CD4-positive, alpha-beta T cell treated with Interleukin-4 for 1 hour (primary cell): ENCODE measurements around the gene USP37.
A peak's percentile ranks its signal among the peaks of the same experiment; 100 is the strongest.
"Not testable (repeated sequence)": the region's sequence is repeated elsewhere in the genome, so short reads cannot be mapped to it uniquely, and the experiment has no call there.

Source experiments
- DNase-seq, 2 donors: peaks; one replicate each; pipeline ENCODE4 v3.0.0-alpha.2; 2020 to 2022

USP37 gene

GRCh38 chr2:218568190-218569037 lies at the start of gene USP37, which contains the start of gene CNOT9:
Gene USP37, minus strand, starts transcription at chr2:218568351. Its CDS starts 9,698 bp downstream, at chr2:218558653.
Gene CNOT9, plus strand, starts transcription at chr2:218568839. Its CDS starts 116 bp downstream, at chr2:218568955.
- peak; percentile 99 to 100 for DNase-seq

GRCh38 chr2:218615868-218616315 lies 47.7 kb upstream of the USP37 start:
- no peak for DNase-seq

GRCh38 chr2:218607436-218608115 lies 39.4 kb upstream of the USP37 start, which contains the start of gene PLCD4:
Gene PLCD4, plus strand, starts transcription at chr2:218607899. Its CDS starts 7,841 bp downstream, at chr2:218615740.
- no peak for DNase-seq

- no peak for DNase-seq
Observed at GRCh38 chr2:218605432-218605831, 37.3 kb upstream of the USP37 start.

GRCh38 chr2:218585541-218585940 lies 17.4 kb upstream of the USP37 start:
- DNase-seq: no peak

- DNase-seq: no peak
Observed at GRCh38 chr2:218583983-218584850, 16.1 kb upstream of the USP37 start.

- no peak for DNase-seq
Observed at GRCh38 chr2:218582076-218582475, 13.9 kb upstream of the USP37 start.

GRCh38 chr2:218578272-218578877 lies 10.2 kb upstream of the USP37 start:
- no peak for DNase-seq

DNA sequence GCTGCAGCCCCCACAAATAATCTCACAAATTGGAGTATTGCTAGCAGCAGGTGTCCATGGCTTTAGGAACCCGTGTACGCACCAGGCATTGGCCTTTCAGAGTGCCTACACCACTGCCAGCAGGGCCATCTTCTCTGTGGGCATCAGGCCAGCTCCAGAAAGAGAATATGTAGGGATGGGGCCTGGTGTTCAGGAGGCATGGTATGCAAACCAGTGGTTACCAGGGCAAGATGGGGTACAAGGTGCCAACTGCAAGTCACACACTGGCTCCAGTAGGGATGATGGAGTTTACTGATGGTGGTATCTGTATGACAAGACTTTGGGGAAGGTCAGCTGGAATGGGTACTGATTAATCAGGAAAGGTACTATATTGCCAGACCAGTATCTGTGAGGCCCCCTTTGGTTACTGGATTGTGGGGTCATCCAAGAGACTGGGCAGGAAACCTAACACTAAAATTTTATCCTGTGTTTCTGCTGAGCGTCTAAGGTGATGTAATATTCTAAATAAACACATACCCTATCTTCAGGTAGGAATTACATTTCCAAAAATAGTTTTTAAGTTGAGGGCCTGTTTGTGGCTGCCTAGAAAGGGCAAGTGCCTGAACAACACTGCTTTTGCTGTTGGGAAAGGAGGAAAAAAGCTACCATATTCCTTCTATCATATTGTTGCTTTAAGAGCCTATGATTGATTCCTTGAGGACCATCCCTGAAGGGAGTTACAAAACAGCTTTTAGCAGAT lies 9.5 kb upstream of the USP37 start:
- no peak for DNase-seq

GRCh38 chr2:218576854-218577253 lies 8.7 kb upstream of the USP37 start:
- no peak for DNase-seq

- no peak for DNase-seq
Observed at GRCh38 chr2:218570850-218571249, 2.7 kb upstream of the USP37 start.

- DNase-seq: peak; percentile 40 to 65
Observed at GRCh38 chr2:218569661-218570500, 1.7 kb upstream of the USP37 start.

GRCh38 chr2:218569038-218569431 lies 884 bp upstream of the USP37 start:
- DNase-seq: peak; percentile 76 to 80

DNA sequence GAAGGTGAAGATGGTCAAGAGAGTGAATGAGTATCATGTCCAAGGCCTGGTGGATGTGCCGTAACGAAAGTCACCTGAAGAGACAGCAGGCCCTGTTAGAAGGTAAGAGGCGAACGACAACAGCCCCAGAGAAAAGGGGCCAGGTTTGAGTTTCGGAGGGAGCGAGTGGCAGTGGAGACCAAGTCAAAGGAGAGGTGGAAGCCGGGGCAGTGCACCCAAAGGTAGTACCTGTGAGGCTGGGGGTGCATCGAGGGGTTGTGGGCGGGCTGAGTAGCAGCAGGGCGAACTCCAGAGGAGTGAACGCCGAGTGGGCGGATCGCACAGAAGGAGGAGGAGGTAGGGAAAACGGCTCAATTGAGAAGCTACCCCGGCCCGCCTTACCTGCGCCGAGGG lies 358 bp downstream of the USP37 start:
- no peak for DNase-seq

DNA sequence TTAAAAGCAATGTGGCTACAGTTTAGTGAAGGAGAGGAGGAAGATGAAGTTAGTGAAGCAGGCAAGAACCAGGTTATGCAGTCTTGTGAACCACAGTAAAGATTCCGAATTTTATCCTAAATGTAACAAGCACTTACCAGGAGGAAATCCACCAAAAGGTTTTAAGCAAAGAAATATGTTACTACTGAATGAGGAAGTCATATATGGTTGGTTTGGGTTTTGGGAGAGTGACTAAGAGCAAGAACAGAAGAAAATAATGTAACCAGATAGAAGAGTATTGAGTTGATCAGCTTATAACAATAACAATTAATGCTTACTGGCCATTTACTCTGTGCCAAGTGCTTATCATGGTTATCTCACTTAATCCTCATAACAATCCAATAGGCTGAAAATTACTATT lies 1.9 kb downstream of the USP37 start:
- no peak for DNase-seq

DNA sequence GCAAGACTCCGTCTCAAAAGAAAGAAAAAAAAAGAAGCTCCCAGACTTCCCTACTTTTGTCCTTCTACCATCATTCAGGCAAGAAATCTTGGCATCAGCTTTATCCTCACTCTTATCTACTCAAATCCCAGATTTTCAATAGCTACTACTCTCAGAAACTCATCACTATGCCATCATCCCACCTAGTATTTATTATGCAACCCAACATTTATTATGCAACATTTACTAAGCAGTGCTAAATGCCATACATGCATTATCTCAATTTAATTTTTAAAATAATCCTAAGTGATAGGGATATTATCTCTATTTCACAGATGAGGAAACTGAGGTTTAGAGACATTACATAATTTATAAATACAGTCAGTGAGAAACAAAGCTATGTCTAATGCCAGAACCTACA lies 4.1 kb downstream of the USP37 start:
- no peak for DNase-seq

- DNase-seq: no peak
Observed at GRCh38 chr2:218558986-218559385, 9.2 kb downstream of the USP37 start.

- DNase-seq: no peak
Observed at GRCh38 chr2:218557941-218558340, 10.2 kb downstream of the USP37 start.

- DNase-seq: no peak
Observed at GRCh38 chr2:218555527-218555926, 12.6 kb downstream of the USP37 start.

GRCh38 chr2:218554225-218554624 lies 13.9 kb downstream of the USP37 start:
- DNase-seq: not testable (repeated sequence)

GRCh38 chr2:218547978-218548377 lies 20.2 kb downstream of the USP37 start:
- DNase-seq: no peak
